Stomach (tissue), 9 donors: ENCODE data around the gene KIT. TPM values are rescaled to one million over a fixed set of nuclear protein-coding genes. Genes with fewer than 3 reads are reported as not detected.

Experiments used
- DNase-seq, 2 donors: peaks; one replicate each; pipeline versions ENCODE4 v3.0.0 to v3.0.0-alpha.2; 2013 to 2019
- H3K27ac ChIP-seq, 5 donors: fragments of 200-600 bp in 4 of 5; sonication (generic) in 4 of 5; one replicate each; pipeline ENCODE4 v1.5.1; 2013 to 2019; ENCODE audit warnings: mild to moderate bottlenecking in 1 of 5, moderate library complexity in 1 of 5
- H3K27me3 ChIP-seq, 3 donors: fragments of 200-600 bp; sonication (generic); one replicate each; pipeline ENCODE4 v1.5.1; 2017 to 2019; ENCODE audit warnings: mixed run types in 1 of 3
- H3K36me3 ChIP-seq, 4 donors: fragments of 200-600 bp; sonication (generic); 1 replicate in 3 of 4; 2 replicates in 1 of 4; pipeline ENCODE4 v1.5.1; 2016 to 2019
- H3K4me1 ChIP-seq, 4 donors: fragments of 200-600 bp; sonication (generic); one replicate each; pipeline ENCODE4 v1.5.1; 2016 to 2019
- H3K4me3 ChIP-seq, 4 donors: fragments of 200-600 bp; sonication (generic) in 3 of 4; one replicate each; pipeline ENCODE4 v1.5.1; 2016 to 2019; ENCODE audit warnings: mild to moderate bottlenecking in 1 of 4
- H3K9me3 ChIP-seq, 4 donors: fragments of 200-600 bp; sonication (generic); one replicate each; pipeline ENCODE4 v1.5.1; 2016 to 2019
- CTCF ChIP-seq, 7 experiments: fragments of 450-650 bp in 4 of 7; fragments of 200-600 bp in 3 of 7; sonication (generic) in 3 of 7; IDR thresholded peaks; one replicate each; pipeline ENCODE4 v1.5.1; 2016 to 2019; ENCODE audit warnings: antibody characterized with exemption in 7 of 7, control low read depth in 2 of 7, mild to moderate bottlenecking in 1 of 7
- EP300 ChIP-seq: sonication (generic); formaldehyde crosslinking; IDR thresholded peaks from one replicate; pipeline ENCODE4 v1.6.1; 2017; ENCODE audit warnings: antibody characterized with exemption
- POLR2A ChIP-seq, 4 donors: fragments of 450-650 bp; IDR thresholded peaks; one replicate each; pipeline ENCODE4 v1.6.1; 2016; ENCODE audit warnings: antibody characterized with exemption in 4 of 4, control low read depth in 2 of 4, mild to moderate bottlenecking in 1 of 4, moderate library complexity in 1 of 4
- POLR2AphosphoS5 ChIP-seq, 3 donors: sonication (generic); formaldehyde crosslinking; IDR thresholded peaks; one replicate each; pipeline ENCODE4 v1.6.1; 2016; ENCODE audit warnings: antibody characterized with exemption in 3 of 3
- WGBS, 5 donors: extraction: QIAGEN DNeasy Blood & Tissue Kit in 3 of 5; methylation state at CpG; one replicate each; pipeline versions ENCODE4 v1.1.5 to v1.1.7; 2013 to 2018; 5-methylcytosine and 5-hydroxymethylcytosine counted together
- intact Hi-C: fragments of 100-400 bp; cut with DNase I; formaldehyde crosslinking; loops from one replicate; pipeline ENCODE4 v1.15.1; 2023; ENCODE audit warnings: low total_unique reads
- polyA plus RNA-seq, 3 donors: library from polyadenylated mRNA; stranded (reverse); fragments of 200-250 nt; gene quantifications; one replicate each; pipeline ENCODE4 v1.2.3, GENCODE V29; 2013
- total RNA-seq, 5 donors: library from RNA; depleted of rRNA; stranded (reverse); fragments of >200 nt; gene quantifications; one replicate each; pipeline versions ENCODE4 v1.1.0 to v1.2.3, GENCODE V29; 2014 to 2016
- donor health status: healthy with polysubstance abuse.
- donor health status: Bipolar disorder and iron deficiency.
- donor health status: healthy.

KIT gene
- total and polyA plus RNA-seq, 8 donors: 1.9 to 55.8 (median 13.1) TPM

DNA sequence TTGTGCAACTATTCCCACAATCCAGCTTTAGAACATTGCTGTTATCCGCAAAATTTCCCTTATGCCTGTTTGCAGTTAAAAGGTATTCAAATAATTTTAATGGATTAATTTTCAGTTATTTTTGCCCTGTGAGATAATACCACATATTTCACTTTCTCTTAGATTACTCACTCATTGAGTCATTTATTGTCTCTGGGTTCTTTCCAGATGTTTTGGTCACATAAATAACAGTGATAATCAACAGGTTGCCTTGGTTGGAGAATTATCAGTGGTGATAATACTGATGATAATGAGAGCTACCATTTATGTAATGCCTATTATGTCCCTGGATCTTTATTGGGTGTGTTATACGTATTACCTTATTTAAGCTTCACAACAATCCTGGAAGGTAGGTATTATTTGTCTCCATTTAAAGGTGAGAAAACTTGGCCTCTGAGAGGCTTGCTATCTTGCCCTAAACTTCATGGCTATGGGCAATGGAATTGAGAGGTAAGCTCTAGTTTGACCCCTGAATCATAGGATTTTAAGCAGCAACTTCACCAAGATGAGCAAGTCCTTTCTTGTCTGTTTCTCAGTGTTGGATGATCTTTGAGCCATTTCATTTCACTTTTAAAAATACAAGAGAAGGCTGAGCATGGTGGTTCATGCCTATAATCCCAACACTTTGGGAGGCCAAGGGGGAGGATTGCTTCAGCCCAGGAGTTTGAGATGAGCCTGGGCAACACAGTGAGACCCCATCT lies 87.4 kb downstream of the KIT start:
- Histone ChIP-seq H3K4me3 (no peak overlapping the region), H3K36me3 (no peaks in the 10 kb centered on the region), H3K27ac (no peak overlapping the region), H3K27me3 (no peaks in the 10 kb centered on the region), H3K4me1 (no peaks in the 10 kb centered on the region), H3K9me3 (peaks cover 0 to 5% (median 0%) of the 10 kb centered on the region in 4 donors)
- TF ChIP-seq POLR2A (IDR thresholded peaks at IDR 0.05) (no peak), EP300 (no peak), POLR2AphosphoS5 (IDR thresholded peaks at IDR 0.05) (no peak), CTCF (IDR thresholded peaks at IDR 0.05) (no peak)
- DNase-seq: no peak
- 94 to 100% (median 95%) methylated on average over 2 of the region's 2 CpGs for WGBS, 5 donors
- intact Hi-C loops: no loop called here

DNA sequence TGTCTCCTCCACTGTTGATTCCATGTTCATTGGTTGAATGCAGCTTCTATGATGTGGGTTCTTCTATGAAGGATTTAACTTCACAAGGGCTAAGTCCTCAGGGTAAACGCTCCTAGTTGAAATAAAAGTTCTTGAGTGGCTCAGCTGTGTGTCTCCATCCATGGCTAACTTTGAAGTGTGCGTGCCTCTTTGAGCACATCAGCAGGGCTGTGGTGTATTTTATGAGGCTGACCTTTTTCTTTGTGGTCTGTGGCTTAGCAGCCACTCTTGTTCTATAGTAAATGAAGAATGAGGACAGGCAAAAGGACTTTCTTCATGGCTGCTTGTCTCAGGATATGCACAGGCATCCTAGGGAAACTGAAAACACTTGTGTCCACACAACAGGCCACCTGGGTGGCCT lies 88.5 kb downstream of the KIT start:
- Histone ChIP-seq H3K27me3 (no peaks in the 10 kb centered on the region), H3K4me3 (no peak overlapping the region), H3K4me1 (no peaks in the 10 kb centered on the region), H3K36me3 (no peaks in the 10 kb centered on the region), H3K27ac (no peak overlapping the region), H3K9me3 (peaks cover 0 to 5% (median 0%) of the 10 kb centered on the region in 4 donors)
- no peak for DNase-seq
- intact Hi-C loops: no loop called here
- TF ChIP-seq CTCF (IDR thresholded peaks at IDR 0.05): no peak
- TF ChIP-seq POLR2A (IDR thresholded peaks at IDR 0.05): no peak
- no peak for TF ChIP-seq EP300
- no peak for TF ChIP-seq POLR2AphosphoS5 (IDR thresholded peaks at IDR 0.05)
- 73 to 85% (median 80%) methylated on average over 2 of the region's 2 CpGs for WGBS, 5 donors

DNA sequence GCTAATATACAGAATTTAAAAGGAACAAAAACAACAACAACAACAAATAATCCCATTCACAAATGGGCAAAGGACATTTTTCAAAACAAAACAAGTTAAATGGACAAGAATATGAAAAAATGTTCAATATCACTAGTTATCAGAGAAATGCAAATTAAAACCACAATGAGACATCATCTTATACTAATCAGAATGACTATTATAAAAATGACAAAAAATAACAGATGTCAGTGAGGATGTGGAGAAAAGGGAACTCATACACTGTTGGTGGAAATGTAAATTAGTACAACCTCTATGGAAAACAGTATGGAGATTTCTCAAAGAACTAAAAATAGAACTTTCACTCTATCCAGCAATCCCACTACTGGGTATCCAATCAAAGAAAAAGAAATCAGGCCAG lies 92.6 kb downstream of the KIT start:
- H3K4me3 ChIP-seq: no peak overlapping the region
- no peaks in the 10 kb centered on the region for H3K36me3 ChIP-seq
- no peak overlapping the region for H3K27ac ChIP-seq
- no peak for DNase-seq
- no peaks in the 10 kb centered on the region for H3K4me1 ChIP-seq
- H3K27me3 ChIP-seq: no peaks in the 10 kb centered on the region
- peaks cover 0 to 5% (median 0%) of the 10 kb centered on the region in 4 donors for H3K9me3 ChIP-seq
- TF ChIP-seq EP300 (no peak), POLR2A (IDR thresholded peaks at IDR 0.05) (no peak), POLR2AphosphoS5 (IDR thresholded peaks at IDR 0.05) (no peak), CTCF (IDR thresholded peaks at IDR 0.05) (no peak)
- intact Hi-C loops: no loop called here

DNA sequence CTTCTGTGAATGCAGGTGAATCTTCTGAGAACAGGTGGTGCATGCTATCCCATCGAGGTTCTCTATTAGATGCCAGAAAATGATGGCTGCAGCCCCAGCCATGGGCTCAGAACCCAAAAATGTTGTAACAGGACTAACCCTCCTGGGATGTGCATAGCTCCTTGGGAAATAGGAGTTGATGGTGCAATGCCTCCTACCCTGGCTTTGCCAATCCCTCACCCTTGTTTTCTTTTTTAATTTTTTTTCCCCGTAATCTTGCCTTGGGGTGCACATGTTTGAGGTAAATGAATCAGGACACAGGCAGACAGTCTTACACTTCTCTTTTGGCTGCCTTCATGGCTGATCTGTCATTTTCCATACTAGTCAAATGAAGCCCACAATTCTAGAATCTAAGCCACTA lies 96.6 kb downstream of the KIT start:
- Histone ChIP-seq H3K27me3 (no peaks in the 10 kb centered on the region), H3K27ac (no peak overlapping the region), H3K9me3 (no peaks in the 10 kb centered on the region), H3K4me1 (no peaks in the 10 kb centered on the region), H3K36me3 (no peaks in the 10 kb centered on the region), H3K4me3 (no peak overlapping the region)
- intact Hi-C loops: no loop called here
- 61 to 81% (median 79%) methylated on average over 2 of the region's 2 CpGs for WGBS, 5 donors
- no peak for TF ChIP-seq POLR2A (IDR thresholded peaks at IDR 0.05)
- TF ChIP-seq EP300: no peak
- TF ChIP-seq POLR2AphosphoS5 (IDR thresholded peaks at IDR 0.05): no peak
- no peak for TF ChIP-seq CTCF (IDR thresholded peaks at IDR 0.05)
- DNase-seq: no peak
